GM19452 (cell line): Measurements from ENCODE around the gene CMKLR1.

Source experiments
- ATAC-seq: cut with Tn5 transposase; IDR thresholded peaks from one replicate; pipeline ENCODE4 v1.9.1; 2021; ENCODE audit not compliant: unreplicated experiment

CMKLR1 gene

GRCh38 chr12:108302016-108302402 lies 37.1 kb downstream of the CMKLR1 start:
- ATAC-seq = no peak

GRCh38 chr12:108301346-108301745 lies 37.8 kb downstream of the CMKLR1 start:
- ATAC-seq = no peak

GRCh38 chr12:108299980-108300696 lies 39.0 kb downstream of the CMKLR1 start:
- ATAC-seq = no peak

- no peak for ATAC-seq
These were observed 39.6 kb downstream of the CMKLR1 start for GRCh38 chr12:108299516-108299915.

- ATAC-seq = no peak
These were observed 40.3 kb downstream of the CMKLR1 start for GRCh38 chr12:108298761-108299275.

- ATAC-seq = peak; percentile 64
These were observed 41.0 kb downstream of the CMKLR1 start for GRCh38 chr12:108297895-108298760.

- ATAC-seq = no peak
These were observed 41.7 kb downstream of the CMKLR1 start for GRCh38 chr12:108297424-108297823.

GRCh38 chr12:108296945-108297344 lies 42.2 kb downstream of the CMKLR1 start:
- no peak for ATAC-seq

GRCh38 chr12:108295641-108296040 lies 43.5 kb downstream of the CMKLR1 start:
- no peak for ATAC-seq

GRCh38 chr12:108289350-108290161 lies 49.6 kb downstream of the CMKLR1 start:
- ATAC-seq = no peak

- ATAC-seq = no peak
These were observed 51.9 kb downstream of the CMKLR1 start for GRCh38 chr12:108287227-108287626.

- ATAC-seq = no peak
These were observed 54.1 kb downstream of the CMKLR1 start for GRCh38 chr12:108285016-108285415.

- no peak for ATAC-seq
These were observed 54.9 kb downstream of the CMKLR1 start for GRCh38 chr12:108284163-108284562.

GRCh38 chr12:108282676-108283075 lies 56.4 kb downstream of the CMKLR1 start:
- no peak for ATAC-seq

- no peak for ATAC-seq
These were observed 57.0 kb downstream of the CMKLR1 start for GRCh38 chr12:108282160-108282559.

- ATAC-seq = no peak
These were observed 61.5 kb downstream of the CMKLR1 start for GRCh38 chr12:108277613-108278012.

GRCh38 chr12:108273217-108273616 lies 65.9 kb downstream of the CMKLR1 start:
- no peak for ATAC-seq

GRCh38 chr12:108271951-108272872 lies 66.9 kb downstream of the CMKLR1 start:
- ATAC-seq = no peak

GRCh38 chr12:108270849-108271143 lies 68.3 kb downstream of the CMKLR1 start:
- no peak for ATAC-seq
